IMR-90 (cell line): ENCODE data around the gene CHGA. TPM values are rescaled to one million over a fixed set of nuclear protein-coding genes. Genes with fewer than 3 reads are reported as not detected.

Experiments used
- ATAC-seq: fragments of 200-7000 bp; cut with Tn5 transposase; 2 replicates; pipeline ENCODE4 v1.9.1; 2020; ENCODE audit warnings: low read depth, mild to moderate bottlenecking, moderate library complexity
- BruUV-seq: library from RNA; stranded (reverse); fragments of 400-500 nt; replicated peaks from 2 replicates; lab custom pipeline; 2021; lab: Mats Ljungman, UMichigan
- CTCF ChIA-PET: fragments of 300-600 bp; formaldehyde crosslinking; extraction: SDS; loops from one replicate; lab custom pipeline; 2021; ENCODE audit warnings: antibody characterized with exemption; lab: Yijun Ruan, JAX
- POLR2A ChIA-PET: fragments of 300-600 bp; sonication (Branson Sonifier 250); formaldehyde crosslinking; loops from one replicate; lab custom pipeline; 2022; ENCODE audit warnings: antibody characterized with exemption; ENCODE audit not compliant: unreplicated experiment; lab: Charles Lee
- DNase-seq: peaks from one replicate; pipeline ENCODE4 v3.0.0; 2013
- H2AFZ ChIP-seq: replicated peaks from 2 replicates; pipeline ENCODE3; 2013; ENCODE audit warnings: low read length, mild to moderate bottlenecking; ENCODE audit not compliant: poor library complexity
- H2AK5ac ChIP-seq: 2 replicates; pipeline ENCODE4 v1.6.1; 2013; ENCODE audit warnings: low read depth, low read length, inconsistent platforms
- H2AK9ac ChIP-seq: replicated peaks from 2 replicates; pipeline ENCODE3; 2013; ENCODE audit warnings: mild to moderate bottlenecking, low read depth, low read length, moderate library complexity; ENCODE audit not compliant: poor library complexity
- H2BK120ac ChIP-seq: 2 replicates; pipeline ENCODE4 v1.6.1; 2013; ENCODE audit warnings: low read depth, low read length, inconsistent platforms
- H2BK15ac ChIP-seq: 3 replicates; pipeline ENCODE4 v1.6.1; 2013; ENCODE audit warnings: low read depth, low read length, inconsistent platforms
- H2BK20ac ChIP-seq: 2 replicates; pipeline ENCODE4 v1.6.1; 2013; ENCODE audit warnings: low read depth, mild to moderate bottlenecking, inconsistent platforms, low read length, moderate library complexity
- H2BK5ac ChIP-seq: 2 replicates; pipeline ENCODE4 v1.6.1; 2013; ENCODE audit warnings: mild to moderate bottlenecking, low read depth, low read length, inconsistent platforms; ENCODE audit not compliant: poor library complexity, severe bottlenecking
- H3K14ac ChIP-seq: replicated peaks from 2 replicates; pipeline ENCODE4 v1.6.1; 2013; ENCODE audit warnings: low read depth, low read length, inconsistent platforms
- H3K18ac ChIP-seq: 2 replicates; pipeline ENCODE4 v1.6.1; 2013; ENCODE audit warnings: low read depth, low read length, control low read depth
- H3K23ac ChIP-seq: 2 replicates; pipeline ENCODE4 v1.6.1; 2013; ENCODE audit warnings: low read depth, low read length, inconsistent platforms
- H3K27ac ChIP-seq: 2 replicates; pipeline ENCODE4 v1.5.1; 2013; ENCODE audit warnings: mild to moderate bottlenecking, control low read depth, low read length; ENCODE audit not compliant: insufficient read depth
- H3K27me3 ChIP-seq: 2 replicates; pipeline ENCODE4 v1.6.1; 2013; ENCODE audit warnings: low read length; ENCODE audit not compliant: control insufficient read depth, insufficient read depth
- H3K36me3 ChIP-seq: 2 replicates; pipeline ENCODE4 v1.6.1; 2013; ENCODE audit warnings: low read length, mixed read lengths; ENCODE audit not compliant: control insufficient read depth, insufficient read depth
- H3K4ac ChIP-seq: 2 replicates; pipeline ENCODE4 v1.6.1; 2013; ENCODE audit warnings: low read depth, low read length, inconsistent platforms
- H3K4me1 ChIP-seq: 2 replicates; pipeline ENCODE4 v1.6.1; 2013; ENCODE audit warnings: low read length, mixed read lengths; ENCODE audit not compliant: control insufficient read depth, insufficient read depth
- H3K4me2 ChIP-seq: 2 replicates; pipeline ENCODE4 v1.6.1; 2013; ENCODE audit warnings: low read depth, mild to moderate bottlenecking, control low read depth, low read length, moderate library complexity
- H3K4me3 ChIP-seq: 2 replicates; pipeline ENCODE4 v1.5.1; 2013; ENCODE audit warnings: low read depth, mild to moderate bottlenecking, control low read depth, low read length, moderate library complexity; ENCODE audit not compliant: insufficient read depth
- H3K56ac ChIP-seq: 2 replicates; pipeline ENCODE4 v1.6.1; 2013; ENCODE audit warnings: low read length, inconsistent platforms; ENCODE audit not compliant: insufficient read depth; ENCODE audit errors: extremely low read depth
- H3K79me1 ChIP-seq, 2 experiments: 2 replicates each; pipeline ENCODE4 v1.6.1; 2013; ENCODE audit warnings: low read length in 2 of 2, inconsistent platforms in 1 of 2, low read depth in 1 of 2
- H3K9ac ChIP-seq: 2 replicates; pipeline ENCODE4 v1.6.1; 2013; ENCODE audit warnings: low read depth, low read length, control low read depth
- H3K9me1 ChIP-seq: 2 replicates; pipeline ENCODE4 v1.6.1; 2013; ENCODE audit warnings: low read length, inconsistent platforms; ENCODE audit not compliant: insufficient read depth
- H3K9me3 ChIP-seq: 2 replicates; pipeline ENCODE4 v1.6.1; 2013; ENCODE audit warnings: low read length; ENCODE audit not compliant: control insufficient read depth, insufficient read depth
- H4K20me1 ChIP-seq: 2 replicates; pipeline ENCODE4 v1.6.1; 2013; ENCODE audit warnings: low read length, inconsistent platforms; ENCODE audit not compliant: insufficient read depth
- H4K5ac ChIP-seq: 2 replicates; pipeline ENCODE4 v1.6.1; 2013; ENCODE audit warnings: mild to moderate bottlenecking, low read depth, low read length, control low read depth
- H4K8ac ChIP-seq, 2 experiments: 2 replicates each; pipeline ENCODE4 v1.6.1; 2013; ENCODE audit warnings: low read depth in 2 of 2, low read length in 2 of 2, control low read depth in 1 of 2, inconsistent platforms in 1 of 2
- H4K91ac ChIP-seq: 2 replicates; pipeline ENCODE4 v1.6.1; 2013; ENCODE audit warnings: low read depth, low read length, inconsistent platforms; ENCODE audit not compliant: insufficient read depth
- CEBPB ChIP-seq: IDR thresholded peaks from 2 replicates; pipeline ENCODE4 v1.6.1; 2012; ENCODE audit warnings: low read depth, low read length, improper control_type of control experiment
- FOS ChIP-seq: fragments of 150-350 bp; IDR thresholded peaks from 2 replicates; pipeline ENCODE4 v1.6.1; 2016; ENCODE audit warnings: low read depth, low read length
- POLR2A ChIP-seq: IDR thresholded peaks from 2 replicates; pipeline ENCODE4 v1.6.1; 2012; ENCODE audit warnings: mild to moderate bottlenecking, low read depth, low read length
- RFX5 ChIP-seq: IDR thresholded peaks from 2 replicates; pipeline ENCODE4 v1.8.0; 2012; ENCODE audit warnings: low read depth, mild to moderate bottlenecking, low read length, moderate library complexity
- WGBS, 2 experiments: methylation state at CpG; one replicate each; pipeline versions ENCODE4 v1.1.5 to v1.1.7; 2013; ENCODE audit warnings: missing lambda C conversion rate in 2 of 2; ENCODE audit not compliant: insufficient read length in 1 of 2; ENCODE audit errors: extremely low coverage in 2 of 2; 5-methylcytosine and 5-hydroxymethylcytosine counted together
- dilution Hi-C: fragments of 300-500 bp; cut with HindIII; formaldehyde crosslinking; loops from one replicate; pipeline ENCODE4 v1.14.3; 2018; ENCODE audit warnings: low sequenced_read_pairs; ENCODE audit not compliant: unreplicated experiment
- in situ Hi-C: fragments of 300-500 bp; cut with MboI; formaldehyde crosslinking; loops from 3 replicates; pipeline ENCODE4 v1.14.3; 2019; ENCODE audit warnings: low sequenced_read_pairs, inconsistent platforms, mixed read lengths
- intact Hi-C: fragments of 100-400 bp; cut with micrococcal nuclease; formaldehyde crosslinking; loops from 2 replicates; pipeline ENCODE4 v1.10.0; 2022
- polyA plus RNA-seq, 3 experiments: library from polyadenylated mRNA; depleted of rRNA; stranded (reverse); fragments of >200 nt; gene quantifications; 2 replicates each; pipeline ENCODE4 v1.2.3, GENCODE V29; 2012; ENCODE audit warnings: low replicate concordance in 1 of 3
- total RNA-seq: library from RNA; depleted of rRNA; stranded (reverse); fragments of >200 nt; gene quantifications from 2 replicates; pipeline ENCODE4 v1.2.3, GENCODE V29; 2012
- TF ChIP-seq, protein P1 (sequence below): fragments of 150-350 bp; IDR thresholded peaks from 2 replicates; pipeline ENCODE4 v1.6.1; 2016; ENCODE audit warnings: low read depth, mild to moderate bottlenecking, low read length, moderate library complexity, borderline replicate concordance

Gene CHGA
- total and polyA plus RNA-seq, 2 of the 4 experiments (the other 2 are of a cell fraction), result not detected

GRCh38 chr14:92898566-92899131 lies 24.3 kb upstream of the CHGA start:
- Histone ChIP-seq H3K56ac (no peak overlapping the region), H4K8ac (no peak overlapping the region), H4K20me1 (0 out of 2 replicates have a peak, but pooled peaks cover 4% of the 10 kb centered on the region), H3K27me3 (peaks cover 13% of the 10 kb centered on the region; the same call in 1 of the 2 replicates), H3K18ac (no peak overlapping the region), H2BK120ac (no peak overlapping the region), H3K4ac (no peak overlapping the region), H3K4me3 (no peak overlapping the region), H3K4me1 (no peaks in the 10 kb centered on the region), H2BK20ac (no peak overlapping the region), H3K79me1 (no peaks in the 10 kb centered on the region), H2AK5ac (no peak overlapping the region), H2AK9ac (no peak overlapping the region), H2AFZ (no peak overlapping the region), H3K9me3 (no peaks in the 10 kb centered on the region), H4K5ac (no peak overlapping the region), H3K36me3 (no peaks in the 10 kb centered on the region), H3K23ac (no peak overlapping the region), H3K9me1 (no peaks in the 10 kb centered on the region), H2BK15ac (no peak overlapping the region), H3K27ac (no peak overlapping the region), H2BK5ac (no peak overlapping the region), H3K4me2 (no peak overlapping the region), H3K9ac (no peak overlapping the region), H3K14ac (no peak overlapping the region), H4K91ac (no peak overlapping the region)
- intact Hi-C loops (no loop called here), dilution Hi-C loops (no loop called here), in situ Hi-C loops (no loop called here)
- POLR2A ChIA-PET, result no interaction called here
- CTCF ChIA-PET, result no interaction called here
- no peak for DNase-seq
- TF ChIP-seq FOS (no peak), POLR2A (no peak), RFX5 (no peak), CEBPB (no peak)
- TF ChIP-seq, protein P1, sequence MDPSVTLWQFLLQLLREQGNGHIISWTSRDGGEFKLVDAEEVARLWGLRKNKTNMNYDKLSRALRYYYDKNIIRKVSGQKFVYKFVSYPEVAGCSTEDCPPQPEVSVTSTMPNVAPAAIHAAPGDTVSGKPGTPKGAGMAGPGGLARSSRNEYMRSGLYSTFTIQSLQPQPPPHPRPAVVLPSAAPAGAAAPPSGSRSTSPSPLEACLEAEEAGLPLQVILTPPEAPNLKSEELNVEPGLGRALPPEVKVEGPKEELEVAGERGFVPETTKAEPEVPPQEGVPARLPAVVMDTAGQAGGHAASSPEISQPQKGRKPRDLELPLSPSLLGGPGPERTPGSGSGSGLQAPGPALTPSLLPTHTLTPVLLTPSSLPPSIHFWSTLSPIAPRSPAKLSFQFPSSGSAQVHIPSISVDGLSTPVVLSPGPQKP, result no peak
- ATAC-seq, result no peak
- no TSS peak for BruUV-seq
- WGBS, 2 experiments, result 53% methylated on average over 3 of the region's 9 CpGs; no CpG with 5 or more reads in 1 of the 2 experiments
